Measurements from ENCODE around the gene SLC12A8. TPM values are rescaled to one million over a fixed set of nuclear protein-coding genes. Genes with fewer than 3 reads are reported as not detected.

The SLC12A8 gene
- total and polyA plus RNA-seq, 12 donors, result 1.0 to 5.9 (median 1.8) TPM

GRCh38 chr3:125194061-125194848 is 18.3 kb downstream of the SLC12A8 start:
- intact Hi-C loops (cut with DNase I), result no loop called here
- 89 to 93% (median 91%) methylated on average over 6 to 7 of the region's 7 CpGs for WGBS, 4 donors
- Histone ChIP-seq H3K27me3 (no peaks in the 10 kb centered on the region), H3K9me3 (replicated peaks in 1 of 3) (no peaks in the 10 kb centered on the region), H3K4me1 (replicated peaks in 1 of 2) (no peaks in the 10 kb centered on the region), H3K4me3 (no peak overlapping the region), H3K36me3 (replicated peaks in 1 of 2) (no peaks in the 10 kb centered on the region), H3K27ac (no peak overlapping the region)
- DNase-seq, result no peak
- TF ChIP-seq CTCF (IDR thresholded peaks at IDR 0.05), result no peak

GRCh38 chr3:125192190-125193035 is 20.1 kb downstream of the SLC12A8 start:
- TF ChIP-seq CTCF (IDR thresholded peaks at IDR 0.05) (no peak), POLR2A (IDR thresholded peaks at IDR 0.05) (no peak)
- intact Hi-C loops (cut with DNase I), result no loop called here

GRCh38 chr3:125191730-125192129 is 20.8 kb downstream of the SLC12A8 start:
- DNase-seq, result no peak
- Histone ChIP-seq H3K9me3 (replicated peaks in 1 of 3) (no peaks in the 10 kb centered on the region), H3K4me1 (replicated peaks in 1 of 2) (no peaks in the 10 kb centered on the region), H3K4me3 (no peak overlapping the region), H3K36me3 (replicated peaks in 1 of 2) (no peaks in the 10 kb centered on the region), H3K27me3 (no peaks in the 10 kb centered on the region), H3K27ac (no peak overlapping the region)
- TF ChIP-seq CTCF (IDR thresholded peaks at IDR 0.05), result no peak
- TF ChIP-seq POLR2A (IDR thresholded peaks at IDR 0.05), result no peak
- intact Hi-C loops (cut with DNase I), result no loop called here
- 73 to 90% (median 81%) methylated on average over 6 to 7 of the region's 7 CpGs for WGBS, 4 donors

More at GRCh38 chr3:125192190-125193035, 20.1 kb downstream of the SLC12A8 start:
- Histone ChIP-seq H3K36me3 (replicated peaks in 1 of 2) (no peaks in the 10 kb centered on the region), H3K27ac (no peak overlapping the region), H3K27me3 (no peaks in the 10 kb centered on the region), H3K4me3 (no peak overlapping the region), H3K9me3 (replicated peaks in 1 of 3) (no peaks in the 10 kb centered on the region), H3K4me1 (replicated peaks in 1 of 2) (no peaks in the 10 kb centered on the region)
- 80 to 85% (median 83%) methylated on average over 9 to 12 of the region's 12 CpGs for WGBS, 4 donors
- no peak for DNase-seq

- 81 to 94% (median 83%) methylated on average over 4 of the region's 4 CpGs for WGBS, 4 donors
- H3K4me3 ChIP-seq, result no peak overlapping the region
- no peaks in the 10 kb centered on the region for H3K9me3 ChIP-seq (replicated peaks in 1 of 3)
- no peak for DNase-seq
- no peak for TF ChIP-seq CTCF (IDR thresholded peaks at IDR 0.05)
- TF ChIP-seq POLR2A (IDR thresholded peaks at IDR 0.05), result no peak
- intact Hi-C loops (cut with DNase I), result no loop called here
- no peak overlapping the region for H3K27ac ChIP-seq
- H3K36me3 ChIP-seq (replicated peaks in 1 of 2), result no peaks in the 10 kb centered on the region
- no peaks in the 10 kb centered on the region for H3K27me3 ChIP-seq
- H3K4me1 ChIP-seq (replicated peaks in 1 of 2), result no peaks in the 10 kb centered on the region
Measured at GRCh38 chr3:125191256-125191655, 21.3 kb downstream of the SLC12A8 start.

Data from adrenal gland (tissue), 12 donors.